GM21717 (cell line): Measurements from ENCODE around the gene QSER1.
"Not testable (repeated sequence)": the region's sequence is repeated elsewhere in the genome, so short reads cannot be mapped to it uniquely, and the experiment has no call there.

Experiments
- ATAC-seq: cut with Tn5 transposase; IDR thresholded peaks from one replicate; pipeline ENCODE4 v1.9.1; 2021; ENCODE audit warnings: mild to moderate bottlenecking, moderate library complexity; ENCODE audit not compliant: unreplicated experiment

Gene QSER1

DNA sequence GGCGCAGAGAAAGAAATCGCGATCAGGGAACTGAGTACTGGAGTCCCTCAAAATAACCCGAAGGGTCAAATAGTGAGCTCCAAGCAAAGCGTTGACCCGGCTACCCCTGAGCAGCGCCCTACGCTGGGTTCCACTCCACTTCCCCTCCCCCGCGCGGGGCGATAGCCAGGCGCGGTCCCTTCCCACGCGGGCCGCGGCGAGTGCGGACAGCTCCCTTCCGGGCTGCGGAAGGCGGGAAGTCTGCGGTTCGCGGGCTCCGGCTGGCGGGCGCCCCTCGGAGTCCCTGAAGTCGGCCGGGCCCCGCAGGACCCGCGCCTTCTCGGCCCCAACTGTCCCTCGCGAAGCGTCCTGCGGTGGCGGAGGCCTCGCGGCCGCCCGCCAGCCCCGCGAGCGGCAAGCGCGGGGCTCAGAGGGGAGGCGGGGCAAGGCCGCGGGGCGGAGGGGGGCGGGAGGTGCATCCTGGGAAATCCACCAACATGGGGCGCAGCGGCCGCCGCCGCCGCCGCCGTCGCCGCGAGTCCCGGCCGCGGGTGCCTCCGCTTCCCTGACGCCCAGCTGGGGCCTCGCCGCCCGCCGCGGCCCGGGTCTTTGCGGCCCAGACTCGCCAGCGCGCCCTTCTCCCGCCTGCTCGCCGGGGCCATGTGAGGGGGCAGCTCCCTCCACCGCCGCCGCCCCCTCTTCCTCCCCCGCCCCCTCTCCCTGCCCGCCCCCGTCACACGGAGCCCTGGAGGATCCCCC is at the start of gene QSER1:
TSS of gene QSER1 (plus strand) at position 457 of the 738 bp plus-strand sequence. CDS start 315 bp downstream, outside the sequence.
- ATAC-seq: peak; percentile 61

DNA sequence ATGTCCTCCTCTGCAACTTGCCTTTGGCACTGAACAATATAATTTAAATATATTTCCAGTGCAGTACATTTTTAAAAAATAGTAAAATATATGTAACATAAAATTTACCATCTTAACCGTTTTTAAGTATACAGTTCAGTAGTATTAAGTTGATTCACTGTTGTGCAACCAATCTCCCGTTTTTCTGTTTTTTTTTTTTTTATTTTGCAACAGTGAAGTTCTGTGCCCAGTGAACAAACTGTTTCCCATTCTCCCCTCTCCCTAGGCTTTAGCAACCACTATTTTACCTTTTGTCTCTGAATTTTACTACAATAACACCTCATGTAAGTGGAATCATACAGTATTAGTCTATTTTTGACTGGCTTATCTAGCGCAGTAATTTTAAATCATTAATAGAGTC is 49.1 kb upstream of the QSER1 start:
- no peak for ATAC-seq

DNA sequence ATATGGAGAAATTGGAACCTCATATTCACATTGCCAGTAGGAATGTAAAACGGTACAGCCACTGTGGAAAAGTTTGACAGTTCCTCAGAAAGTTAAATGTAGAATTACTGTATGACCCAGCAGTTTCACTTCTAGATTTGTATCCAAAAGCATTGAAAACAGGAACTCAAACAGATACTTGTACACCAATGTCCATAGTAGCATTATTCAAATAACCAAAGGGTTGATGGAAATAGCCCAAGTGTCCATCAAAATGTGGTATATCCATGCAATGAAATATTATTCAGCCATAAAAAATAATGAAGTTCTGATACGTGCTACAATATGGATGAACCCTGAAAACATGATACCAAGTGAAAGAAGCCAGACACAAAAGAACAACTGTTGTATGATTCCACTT is 45.1 kb upstream of the QSER1 start:
- no peak for ATAC-seq

DNA sequence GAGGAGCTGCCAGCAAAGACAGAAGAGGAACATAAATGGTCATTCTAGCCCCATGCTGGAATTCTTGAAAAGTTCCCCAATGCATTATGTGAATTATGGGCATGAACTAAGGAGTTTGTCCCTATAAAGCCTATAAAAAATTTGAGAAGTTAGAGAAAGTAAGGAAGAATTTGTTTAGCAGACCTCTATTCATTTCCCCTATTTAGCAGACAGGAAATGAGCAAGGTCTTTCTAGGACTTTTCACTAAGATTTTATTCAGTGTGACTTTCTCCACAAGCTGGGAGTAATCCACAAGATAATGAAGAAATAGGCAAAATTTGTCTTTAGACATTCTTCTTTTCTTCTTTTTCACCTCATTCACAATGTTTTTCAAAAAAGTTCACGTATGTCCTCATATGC is 42.9 kb upstream of the QSER1 start:
- ATAC-seq: no peak

DNA sequence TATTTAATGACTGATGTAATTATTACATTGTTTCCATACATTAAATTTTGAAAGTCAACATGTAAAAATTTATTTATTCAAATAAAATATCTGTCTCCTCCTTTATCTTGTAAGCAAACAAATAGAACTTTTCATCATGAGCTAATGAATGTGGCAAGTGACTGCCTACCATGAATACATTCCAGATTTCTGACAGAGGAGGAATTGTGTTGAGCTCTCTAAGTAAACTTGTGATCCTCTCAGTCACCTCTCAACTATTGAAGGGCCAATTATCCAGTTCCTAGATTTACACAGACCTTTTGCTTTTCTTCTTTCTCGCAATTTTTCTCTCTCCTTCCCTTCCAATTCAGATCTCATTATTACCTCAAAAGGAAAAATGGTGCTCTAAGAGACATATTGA is 41.4 kb upstream of the QSER1 start:
- no peak for ATAC-seq

DNA sequence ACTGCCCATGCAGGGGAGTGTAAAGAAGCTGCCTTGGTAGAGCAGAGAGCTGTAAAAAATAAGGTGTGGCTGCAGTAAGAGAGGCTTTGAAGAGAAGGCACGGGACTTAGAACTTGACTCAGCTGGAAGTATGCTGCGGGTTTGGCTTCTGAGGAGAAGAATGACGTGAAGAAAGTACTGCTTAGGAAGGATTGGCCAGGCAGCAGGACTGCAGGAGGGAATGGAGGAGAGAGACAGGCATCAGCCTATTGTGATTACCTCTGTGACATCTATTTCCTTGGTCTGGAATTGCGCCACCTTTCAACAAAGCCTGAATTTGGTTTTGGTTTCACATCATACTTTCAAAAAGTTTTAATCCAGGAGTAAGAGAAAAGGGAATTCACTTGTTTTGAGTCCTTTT is 40.4 kb upstream of the QSER1 start:
- ATAC-seq: no peak

- ATAC-seq: no peak
Measured at GRCh38 chr11:32855601-32856000, 37.0 kb upstream of the QSER1 start.

- ATAC-seq: no peak
Measured at GRCh38 chr11:32858731-32859130, 33.9 kb upstream of the QSER1 start.

- no peak for ATAC-seq
Measured at GRCh38 chr11:32861850-32862577, 30.6 kb upstream of the QSER1 start.

DNA sequence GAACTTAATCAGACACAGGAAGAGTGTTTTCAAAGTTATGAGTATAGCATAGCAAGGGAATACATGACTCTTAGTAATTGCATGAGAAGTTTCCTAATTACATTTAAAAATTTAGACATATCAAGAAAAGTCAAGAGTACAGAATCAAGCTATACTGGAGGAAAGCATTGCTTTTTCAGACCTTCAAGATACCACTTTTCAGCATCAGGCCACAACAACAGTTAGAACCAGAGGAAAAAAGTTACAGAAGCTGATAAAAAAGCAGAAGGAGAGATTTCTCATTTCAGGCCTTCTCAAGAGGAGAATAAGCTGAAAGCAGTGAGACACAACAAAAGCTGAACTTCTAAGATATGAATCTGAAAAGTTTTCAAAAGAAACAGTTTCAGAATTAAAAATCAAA is 28.1 kb upstream of the QSER1 start:
- no peak for ATAC-seq

DNA sequence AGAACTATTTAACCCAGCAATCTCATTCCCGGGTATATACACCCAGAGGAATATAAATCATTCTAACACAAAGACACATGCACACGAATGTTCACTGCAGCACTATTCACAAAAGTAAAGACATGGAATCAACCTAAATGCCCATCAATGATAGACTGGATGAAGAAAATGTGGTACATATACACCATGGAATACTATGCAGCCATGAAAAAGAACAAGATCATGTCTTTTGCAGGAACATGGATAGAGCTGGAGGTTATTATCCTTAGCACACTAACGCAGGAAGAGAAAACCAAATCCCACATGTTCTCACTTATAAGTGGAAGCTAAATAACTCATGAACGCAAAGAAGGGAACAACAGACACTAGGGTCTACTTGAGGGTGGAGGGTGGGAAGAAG is 23.9 kb upstream of the QSER1 start:
- ATAC-seq: not testable (repeated sequence)

GRCh38 chr11:32870676-32871075 is 21.9 kb upstream of the QSER1 start:
- ATAC-seq: no peak

- ATAC-seq: no peak
Measured at GRCh38 chr11:32874132-32874531, 18.5 kb upstream of the QSER1 start.

- no peak for ATAC-seq
Measured at GRCh38 chr11:32881286-32881685, 11.3 kb upstream of the QSER1 start.

- no peak for ATAC-seq
Measured at GRCh38 chr11:32883421-32883820, 9.2 kb upstream of the QSER1 start.

GRCh38 chr11:32884023-32884422 is 8.6 kb upstream of the QSER1 start:
- ATAC-seq: no peak

GRCh38 chr11:32884770-32885384 is 7.7 kb upstream of the QSER1 start:
- no peak for ATAC-seq

GRCh38 chr11:32885556-32885955 is 7.1 kb upstream of the QSER1 start:
- ATAC-seq: no peak

DNA sequence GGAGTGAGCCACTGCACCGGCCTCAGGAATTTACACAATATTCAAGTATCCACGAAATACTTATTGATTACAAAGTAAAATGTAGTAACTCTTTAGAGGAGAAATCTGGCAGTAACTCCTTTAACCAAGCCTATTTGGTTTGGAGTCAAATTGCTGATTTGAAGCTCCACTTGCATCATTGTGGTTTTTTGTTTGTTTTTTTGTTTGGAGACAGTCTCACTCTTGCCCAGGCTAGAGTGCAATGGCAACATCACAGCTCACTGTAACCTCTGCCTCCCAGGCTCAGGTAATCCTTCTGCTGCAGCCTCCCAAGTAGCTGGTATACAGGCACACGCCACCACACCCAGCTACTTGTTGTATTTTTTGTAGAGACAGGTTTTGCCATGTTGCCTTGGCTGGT is 6.4 kb upstream of the QSER1 start:
- no peak for ATAC-seq

DNA sequence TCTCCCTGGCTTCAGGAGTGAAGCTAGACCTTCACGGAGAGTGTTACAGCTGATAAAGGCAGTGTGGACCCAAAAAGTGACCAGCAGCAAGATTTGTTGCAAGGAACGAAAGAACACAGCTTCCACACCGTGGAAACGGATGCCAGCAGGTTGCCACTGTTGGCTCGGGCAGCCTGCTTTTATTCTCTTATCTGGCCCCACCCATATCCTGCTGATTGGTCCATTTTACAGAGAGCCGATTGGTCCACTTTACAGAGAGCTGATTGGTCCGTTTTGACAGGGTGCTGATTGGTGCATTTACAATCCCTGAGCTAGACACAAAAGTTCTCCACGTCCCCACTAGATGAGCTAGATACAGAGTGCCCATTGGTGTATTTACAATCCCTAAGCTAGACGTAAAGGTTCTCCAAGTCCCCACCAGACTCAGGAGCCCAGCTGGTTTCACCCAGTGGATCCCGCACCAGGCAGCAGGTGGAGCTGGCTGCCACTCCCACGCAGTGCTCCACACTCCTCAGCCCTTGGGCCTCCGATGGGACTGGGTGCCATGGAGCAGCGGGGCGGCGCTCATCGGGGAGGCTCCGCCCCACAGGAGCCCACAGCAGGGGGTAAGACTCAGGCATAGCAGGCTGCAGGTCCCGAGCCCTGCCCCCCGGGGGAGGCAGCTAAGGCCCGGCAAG is 4.8 kb upstream of the QSER1 start:
- not testable (repeated sequence) for ATAC-seq

DNA sequence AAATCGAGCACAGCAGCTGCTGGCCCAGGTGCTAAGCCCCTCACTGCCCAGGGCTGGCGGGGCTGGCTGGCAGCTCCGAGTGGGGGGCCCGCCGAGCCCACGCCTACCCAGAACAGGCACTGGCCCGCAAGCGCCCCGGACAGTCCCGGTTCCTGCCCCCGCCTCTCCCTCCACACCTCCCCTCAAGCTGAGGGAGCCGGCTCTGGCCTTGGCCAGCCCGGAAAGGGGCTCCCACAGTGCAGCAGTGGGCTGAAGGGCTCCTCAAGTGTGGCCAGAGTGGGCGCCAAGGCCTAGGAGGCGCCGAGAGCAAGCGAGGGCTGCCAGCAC is 4.3 kb upstream of the QSER1 start:
- not testable (repeated sequence) for ATAC-seq

DNA sequence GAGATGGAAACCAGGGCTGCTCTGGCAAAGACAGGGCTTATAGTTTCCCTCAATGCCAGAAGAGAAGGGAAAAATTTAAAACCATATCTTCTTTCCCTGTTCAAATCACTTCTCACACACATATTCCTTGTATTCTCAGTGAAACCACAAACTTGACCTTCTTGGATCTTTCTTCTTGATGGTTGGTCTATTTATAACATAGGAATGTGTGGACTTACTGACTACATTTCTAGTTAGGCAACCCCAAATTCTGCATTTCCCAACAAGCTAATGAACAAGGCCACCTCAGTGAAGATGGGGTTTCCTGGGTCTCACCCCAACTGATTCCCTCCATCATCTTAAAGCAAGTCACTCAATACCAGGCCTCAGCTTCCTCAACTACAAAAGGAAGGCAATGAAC is 3.8 kb upstream of the QSER1 start:
- no peak for ATAC-seq
